GM21619 (cell line): Measurements from ENCODE around the gene NPB.

Source experiments
- ATAC-seq: cut with Tn5 transposase; IDR thresholded peaks from one replicate; pipeline ENCODE4 v1.9.1; 2021; ENCODE audit not compliant: unreplicated experiment

Gene NPB

DNA sequence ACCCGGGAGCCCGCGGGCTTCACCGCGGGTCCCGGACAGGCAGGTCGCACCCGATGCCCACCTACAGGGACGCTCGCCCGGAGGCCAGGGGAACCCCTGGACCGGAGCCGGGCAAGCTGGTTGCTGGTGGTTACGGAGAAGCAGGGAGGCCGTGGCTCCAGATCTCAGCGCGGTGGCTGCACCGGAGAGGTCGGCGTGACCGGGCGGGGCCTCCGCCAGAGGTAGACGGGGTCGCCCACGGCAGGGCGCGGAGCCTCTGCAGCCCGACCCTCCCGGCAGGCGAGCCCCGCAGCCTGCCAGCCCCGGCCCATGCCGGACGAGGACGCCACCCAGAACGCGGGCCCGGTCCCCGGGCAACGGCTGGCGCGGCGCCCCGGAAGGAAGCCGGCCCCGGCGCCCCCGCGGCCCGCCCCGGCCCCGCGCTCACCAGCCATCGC is 8.8 kb downstream of the NPB start:
- peak; percentile 17 for ATAC-seq

DNA sequence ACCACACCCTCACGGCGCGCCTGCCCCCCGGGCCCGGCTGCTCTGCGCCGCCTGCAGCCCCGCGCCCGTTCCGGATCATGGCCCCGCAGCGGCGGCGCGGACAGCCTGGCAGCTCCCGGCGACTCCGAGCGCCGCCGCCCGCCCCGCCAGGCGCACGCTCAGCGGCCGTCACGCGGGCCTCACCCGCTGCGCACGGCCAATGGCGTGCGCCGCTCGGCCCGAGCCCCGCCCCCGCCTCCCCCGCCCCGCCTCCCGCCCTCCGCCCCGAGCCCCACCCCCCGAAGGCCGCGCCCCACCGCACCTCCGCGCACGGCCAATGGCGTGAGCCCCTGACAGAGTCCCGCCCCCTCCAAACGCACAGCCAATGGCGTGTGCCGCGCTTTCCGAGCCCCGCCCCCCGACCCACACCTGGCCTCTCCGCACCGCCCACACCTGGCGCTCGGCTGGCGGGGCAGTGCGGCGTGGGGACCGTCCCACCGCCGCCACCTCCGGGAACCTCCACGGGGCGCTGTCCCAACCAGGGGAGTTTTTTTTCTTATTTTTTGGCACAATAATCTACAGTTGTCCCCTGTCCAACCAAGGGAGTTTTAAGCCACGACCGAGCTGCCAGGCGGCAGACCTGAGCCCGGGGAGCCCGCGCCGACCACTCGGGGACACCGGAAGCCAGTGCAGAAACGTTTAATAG is 9.4 kb downstream of the NPB start, which contains the start of gene PCYT2:
TSS of gene PCYT2 (minus strand) at position 123 of the 685 bp plus-strand sequence. CDS start at position 79, 44 bp downstream.
- ATAC-seq, result peak; percentile 64

DNA sequence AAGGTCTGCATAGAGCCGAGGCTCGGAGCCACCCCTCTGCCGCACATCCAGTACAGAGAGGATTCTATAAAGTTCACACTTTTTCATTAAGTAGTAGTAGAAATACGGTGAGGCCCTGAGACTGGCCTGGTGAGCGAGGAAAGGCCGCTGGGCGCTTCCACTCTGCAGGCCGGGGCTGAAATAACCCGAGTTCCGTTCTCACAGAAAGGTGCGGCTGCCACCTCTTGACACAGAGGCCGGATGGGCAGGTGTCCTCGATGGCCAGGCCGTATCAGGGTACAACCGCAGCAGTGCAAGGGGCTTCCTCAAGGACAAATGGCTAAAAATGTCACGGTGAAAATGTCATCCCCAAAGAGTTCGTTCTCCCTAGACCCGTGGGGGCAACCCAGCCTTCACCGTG is 9.9 kb downstream of the NPB start:
- ATAC-seq, result no peak

DNA sequence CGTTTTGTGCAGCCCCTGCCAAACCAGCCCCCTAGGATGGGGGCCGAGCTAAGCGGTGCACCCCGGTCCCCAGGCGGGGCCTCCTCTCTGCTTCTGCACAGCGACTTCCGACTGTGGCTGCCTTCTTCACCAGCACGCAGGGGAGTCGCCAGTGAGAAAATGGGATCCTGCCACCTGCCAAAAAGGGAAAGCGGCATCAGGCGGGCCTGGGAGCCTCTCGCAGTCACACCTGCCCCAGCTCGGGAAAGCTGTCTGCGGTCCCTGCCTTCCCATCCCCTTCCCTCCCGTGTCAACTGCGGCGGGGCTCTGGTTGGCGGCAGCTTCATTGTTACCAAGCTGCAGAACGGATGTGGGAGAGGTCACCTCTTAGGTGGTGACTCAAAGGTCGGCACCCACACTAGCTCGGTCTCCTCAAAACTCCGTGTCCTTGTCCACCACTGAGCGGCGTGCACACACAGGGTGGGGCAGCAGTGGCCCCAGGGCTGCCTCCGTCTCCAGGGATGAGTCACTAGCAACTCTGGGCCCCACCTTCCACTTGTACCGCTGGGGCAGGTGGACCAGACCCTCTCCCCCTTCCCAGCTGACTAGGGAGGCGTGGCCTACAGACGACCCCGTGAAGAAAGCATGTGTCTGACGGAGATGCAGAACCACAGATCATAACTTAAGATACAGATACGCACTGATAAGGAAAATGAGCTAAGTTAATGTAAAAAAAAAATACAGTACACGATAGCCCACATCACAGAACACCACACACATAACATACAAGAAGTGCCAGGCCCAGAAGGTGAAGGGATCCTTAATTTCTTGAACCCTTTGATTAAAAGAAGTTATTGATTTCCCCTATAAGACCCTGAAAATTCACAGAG is 10.6 kb downstream of the NPB start:
- ATAC-seq, result no peak

DNA sequence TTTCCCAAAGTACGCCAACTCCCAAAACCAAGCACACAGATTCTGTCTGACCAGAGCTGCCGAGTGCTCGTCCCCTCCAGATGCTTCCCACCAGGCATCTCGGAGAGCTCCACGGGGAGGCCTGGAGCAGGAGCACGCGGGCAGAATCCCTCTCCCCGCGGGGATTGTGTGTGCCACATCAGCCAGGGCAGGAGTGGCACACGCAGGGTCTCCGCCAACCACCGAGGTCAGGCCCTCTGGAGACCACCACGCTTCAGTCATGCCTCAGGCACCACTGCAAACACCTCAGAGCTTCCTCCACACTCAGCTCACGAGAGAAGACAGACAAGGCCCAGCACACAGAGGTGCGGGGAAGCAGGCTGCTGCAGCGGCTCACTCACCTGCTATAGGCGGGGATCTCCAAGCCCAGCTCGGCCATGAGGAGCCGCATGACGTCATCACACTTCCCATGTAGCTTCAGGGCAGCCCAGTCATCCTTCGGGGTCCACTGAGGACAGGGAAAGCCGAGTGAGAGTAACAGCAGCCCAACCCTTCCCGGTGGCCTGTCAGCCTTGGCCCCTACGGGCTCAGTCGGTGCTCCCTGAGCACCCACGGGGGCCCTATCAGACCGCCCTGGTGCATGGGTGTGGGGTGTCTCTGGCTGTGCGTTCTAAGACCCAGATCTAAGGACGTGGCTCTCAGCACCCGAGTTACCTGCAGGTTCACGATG is 11.5 kb downstream of the NPB start:
- no peak for ATAC-seq

DNA sequence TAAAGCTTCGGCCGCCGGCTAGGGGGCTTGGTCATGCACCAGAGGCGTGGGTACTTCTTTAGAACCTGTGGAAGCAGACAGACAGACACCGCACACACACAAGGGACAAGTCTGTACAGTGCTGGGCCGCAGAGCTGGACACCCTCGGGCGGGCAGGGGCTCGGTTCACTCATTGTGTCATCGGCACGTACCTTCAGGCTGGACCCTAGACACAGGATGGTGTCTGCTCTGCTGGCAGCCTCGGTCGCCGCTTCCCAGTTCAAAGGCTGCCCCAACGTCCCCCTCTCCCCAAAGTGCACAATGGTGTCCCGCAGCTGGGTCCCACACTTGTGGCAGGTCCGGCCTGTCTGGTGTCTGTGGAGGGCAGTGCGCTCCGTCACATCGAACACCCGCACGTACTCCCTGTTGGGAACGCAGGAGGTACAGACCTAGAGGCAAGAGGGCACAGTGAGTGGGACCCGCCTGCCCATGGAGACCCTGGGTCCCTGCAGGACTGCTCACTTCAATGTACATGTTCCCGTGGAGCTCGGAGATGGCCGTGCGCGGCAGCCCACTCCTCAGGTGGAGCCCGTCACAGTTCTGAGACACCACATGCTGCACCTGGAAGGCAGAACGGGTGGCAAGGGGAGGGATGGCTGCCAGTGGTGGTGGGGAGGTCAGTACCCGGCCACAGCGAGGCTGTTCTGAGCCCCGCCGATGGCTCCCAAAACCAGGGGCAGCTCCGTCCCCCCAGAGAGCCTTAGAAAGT is 12.2 kb downstream of the NPB start:
- ATAC-seq, result no peak

DNA sequence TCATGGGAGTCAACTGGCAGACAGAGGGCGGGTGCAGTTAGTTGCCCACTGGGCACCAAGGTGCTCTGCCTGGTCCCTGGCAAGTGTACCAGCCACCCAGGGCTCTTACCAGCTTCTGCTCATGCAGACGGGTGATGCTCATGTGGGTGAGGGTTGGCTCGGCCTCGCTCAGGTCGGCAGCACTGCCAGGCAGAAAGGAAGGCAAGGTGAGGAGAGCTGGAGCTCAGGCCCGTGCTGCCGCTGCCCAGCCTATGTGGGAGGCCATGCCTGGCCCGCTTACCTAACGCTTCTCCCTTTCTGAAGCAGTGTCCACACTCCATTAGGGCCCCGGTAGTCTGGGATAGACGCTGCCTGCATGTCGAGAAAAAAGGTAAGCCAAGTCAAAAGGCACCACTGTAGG is 13.3 kb downstream of the NPB start:
- ATAC-seq, result no peak

DNA sequence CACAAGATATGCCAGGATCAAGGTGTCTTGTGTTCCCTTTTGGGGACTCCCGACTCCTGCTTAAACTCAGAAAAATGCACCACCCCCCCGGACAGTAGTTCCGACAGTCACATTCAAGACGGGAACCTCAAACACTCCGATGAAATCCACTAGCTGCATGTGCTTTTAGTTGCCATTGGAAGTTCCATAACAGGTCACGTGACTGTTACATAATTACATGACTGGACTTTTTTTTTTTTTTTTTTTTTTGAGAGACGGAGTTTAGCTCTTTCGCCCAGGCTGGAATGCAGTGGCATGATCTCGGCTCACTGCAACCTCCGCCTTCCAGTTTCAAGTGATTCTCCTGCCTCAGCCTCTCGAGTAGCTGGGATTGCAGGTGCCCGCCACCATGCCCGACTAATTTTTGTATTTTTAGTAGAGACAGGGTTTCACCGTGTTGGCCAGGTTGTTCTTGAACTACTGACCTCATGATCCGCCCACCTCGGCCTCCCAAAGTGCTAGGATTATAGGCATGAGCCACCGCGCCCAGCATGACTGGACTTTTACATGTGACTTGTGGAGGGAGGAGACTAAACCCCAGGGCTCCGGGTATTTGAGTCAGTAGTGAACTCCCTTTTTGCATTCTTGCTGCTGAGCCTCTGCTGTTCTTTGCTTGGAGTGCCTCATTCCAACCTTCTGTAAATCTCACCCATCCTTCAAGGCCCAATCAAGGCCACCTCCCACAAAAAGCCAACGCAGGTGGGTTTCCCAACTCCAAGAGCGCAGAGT is 14.4 kb downstream of the NPB start:
- no peak for ATAC-seq

DNA sequence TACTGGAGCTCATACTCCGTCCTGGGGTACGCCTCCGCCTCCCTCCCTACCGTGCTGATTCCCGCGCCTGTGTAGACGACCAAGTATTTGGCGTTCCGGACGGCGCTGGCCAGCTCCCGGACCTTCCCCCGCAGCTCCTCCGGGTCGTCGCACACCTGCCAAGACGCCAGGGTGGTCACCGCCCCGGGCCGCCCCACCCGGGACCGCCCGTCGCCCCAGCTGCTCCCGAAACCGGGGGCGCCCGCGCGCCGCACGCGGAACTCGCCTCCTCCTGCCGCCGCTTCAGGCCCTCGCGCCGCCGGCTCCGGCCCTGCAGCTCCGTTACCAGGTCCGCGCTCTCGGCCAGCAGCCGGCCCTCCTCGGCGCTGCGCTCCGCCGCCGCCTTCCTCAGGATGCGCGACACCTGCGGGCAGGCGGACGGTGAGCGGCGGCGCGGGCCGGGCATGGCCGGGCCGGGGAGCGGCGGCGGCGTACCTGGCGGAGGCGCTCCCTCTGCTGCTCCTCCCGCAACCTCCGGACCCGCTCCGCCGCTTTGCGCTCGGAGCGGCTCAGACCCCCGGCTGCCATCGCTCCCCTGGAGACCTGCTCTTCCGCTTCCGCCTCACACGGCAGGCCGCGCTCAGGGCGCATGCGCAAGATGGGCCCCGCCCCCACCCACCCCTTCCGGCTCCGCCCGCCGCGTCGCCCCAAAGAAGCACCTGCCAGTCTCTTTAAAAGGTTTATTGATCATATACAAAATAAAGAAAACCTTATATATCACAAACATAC is 15.7 kb downstream of the NPB start, which contains the start of gene SIRT7:
TSS of gene SIRT7 (minus strand) at position 612 of the 768 bp plus-strand sequence. CDS start at position 567, 45 bp downstream.
- peak; percentile 60 for ATAC-seq

DNA sequence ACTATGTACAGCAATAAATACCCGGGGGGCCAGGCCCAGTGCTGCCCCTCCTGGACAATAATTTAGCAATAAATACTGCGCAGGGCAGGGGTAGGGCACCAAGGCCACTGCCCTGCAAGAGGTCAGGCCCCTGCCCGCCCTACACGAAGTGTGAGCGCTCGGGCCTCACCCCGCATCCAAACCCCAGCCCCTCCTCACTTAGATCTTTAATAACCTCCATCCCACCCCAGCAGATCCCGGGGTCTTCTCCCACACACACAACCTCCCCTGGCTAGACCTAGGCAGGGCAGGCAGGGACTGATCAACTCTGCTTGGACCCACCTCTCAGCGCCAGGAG is 16.3 kb downstream of the NPB start:
- peak; percentile 15 for ATAC-seq

DNA sequence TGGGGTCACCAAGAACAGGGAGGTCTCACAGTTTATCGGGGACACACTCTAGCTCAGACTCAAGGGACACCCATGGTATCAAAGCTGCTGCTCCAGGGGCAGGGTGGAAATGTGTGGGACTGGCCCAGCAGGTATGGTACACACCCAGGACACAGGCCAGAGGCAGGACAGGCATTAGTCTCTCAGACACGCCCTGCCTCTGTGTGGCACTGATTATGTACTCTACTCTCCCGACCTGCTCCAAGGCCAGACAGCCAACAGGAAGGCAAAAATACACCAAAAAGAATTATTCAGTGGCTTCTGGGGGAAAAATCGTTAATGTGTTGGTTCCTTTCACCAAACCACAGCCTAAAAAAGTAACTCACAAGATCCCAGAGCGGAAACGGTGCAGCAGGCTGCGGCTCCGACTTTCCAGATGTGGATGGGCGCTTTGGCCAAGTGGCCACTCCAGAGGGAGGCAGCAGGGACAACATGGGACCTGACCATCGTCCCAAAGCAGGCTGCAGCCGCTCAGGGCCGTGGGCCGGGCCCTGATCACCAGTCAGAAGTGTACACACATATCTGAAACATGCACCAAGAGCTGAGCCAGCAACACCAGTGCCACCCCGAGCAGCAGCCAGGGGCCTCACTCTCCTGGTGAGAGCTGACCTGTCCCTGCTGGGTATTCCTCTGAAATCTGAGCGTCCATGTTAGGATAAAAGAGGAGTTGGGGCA is 17.0 kb downstream of the NPB start:
- no peak for ATAC-seq

DNA sequence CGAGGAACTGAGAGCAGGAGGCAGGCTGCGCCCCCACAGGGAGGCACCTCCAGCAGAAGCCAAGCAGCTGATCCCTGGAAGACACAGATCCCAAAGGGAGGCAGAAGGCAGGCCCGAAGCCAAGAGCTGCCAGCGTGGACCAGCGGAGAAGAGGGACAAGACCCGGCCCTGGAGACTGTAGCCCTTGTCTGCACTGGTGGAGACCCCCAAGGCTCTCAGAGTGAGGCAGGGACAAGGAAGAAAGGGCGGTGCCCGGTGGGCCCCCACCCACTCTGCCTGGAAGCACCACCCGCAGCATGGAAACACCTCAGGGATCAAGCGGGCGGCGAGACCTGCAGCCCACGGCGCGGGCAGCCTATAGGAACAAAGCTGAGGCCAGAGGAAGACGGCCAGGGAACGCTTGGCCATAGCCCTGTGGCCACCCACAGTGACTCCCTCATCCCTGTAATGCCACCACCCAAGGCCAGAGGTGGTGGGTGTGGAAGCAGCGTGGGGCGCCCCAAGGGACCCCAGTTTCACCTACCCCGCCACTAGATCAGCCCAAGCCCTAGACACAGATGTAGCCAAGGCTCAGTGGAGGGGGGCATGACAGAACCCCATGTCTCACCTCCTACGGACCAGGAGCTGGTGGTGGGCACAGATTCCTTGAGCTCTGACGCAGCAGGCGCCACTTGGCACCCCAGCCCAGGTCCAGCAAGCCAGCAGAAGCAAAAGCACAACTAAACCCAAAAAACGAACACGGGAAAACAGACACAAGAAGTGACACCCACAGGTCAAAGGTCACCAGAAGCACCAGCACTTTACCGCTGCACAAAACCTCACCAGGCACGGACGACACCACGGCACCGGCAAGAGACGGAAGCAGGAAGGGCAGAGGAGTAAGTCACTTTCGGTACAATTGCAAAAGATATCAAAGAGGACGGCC is 18.8 kb downstream of the NPB start:
- ATAC-seq, result no peak

DNA sequence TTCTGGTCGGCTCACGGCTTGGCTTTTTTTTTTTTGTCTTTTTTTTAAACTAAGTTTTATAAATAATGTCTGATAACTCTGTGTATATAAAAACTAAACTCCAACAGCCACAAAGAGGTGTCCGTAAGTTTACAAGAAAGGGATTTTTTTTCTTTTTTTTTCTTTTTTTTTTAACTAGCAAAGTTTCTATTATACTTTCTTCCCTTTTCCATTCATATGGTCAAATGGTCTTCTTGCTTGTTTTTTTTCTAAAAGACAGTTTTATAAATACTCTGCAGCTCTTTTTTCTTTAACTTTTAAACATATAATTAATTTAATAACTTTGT is 19.5 kb downstream of the NPB start:
- ATAC-seq, result no peak

DNA sequence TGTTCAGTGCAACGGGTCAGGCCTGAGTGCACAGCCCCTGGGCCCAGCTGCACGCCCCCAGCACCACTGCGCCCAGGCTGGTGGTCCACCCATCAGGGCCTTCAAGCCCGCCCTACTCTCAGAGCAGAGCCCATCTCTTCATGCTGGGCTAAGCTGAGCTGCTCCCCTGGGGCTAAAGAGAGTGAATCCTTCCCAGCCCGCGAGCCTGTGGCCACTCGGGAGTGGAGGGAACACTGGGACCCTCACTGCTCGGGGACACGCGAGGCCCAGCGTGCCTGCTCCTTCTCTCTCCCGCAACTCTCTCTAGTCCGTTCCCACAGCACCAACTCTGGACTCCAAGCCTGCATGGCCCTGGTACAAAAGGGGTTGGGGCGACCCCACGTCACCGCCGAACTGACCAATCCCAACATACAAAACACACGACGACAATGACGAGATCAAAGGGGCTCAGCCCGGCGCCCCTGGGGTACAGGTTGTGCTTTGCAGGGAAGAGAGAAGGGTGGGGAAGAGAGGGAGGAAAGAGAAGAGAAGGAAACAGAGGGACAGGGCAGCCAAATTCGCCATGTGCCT is 20.0 kb downstream of the NPB start:
- no peak for ATAC-seq

DNA sequence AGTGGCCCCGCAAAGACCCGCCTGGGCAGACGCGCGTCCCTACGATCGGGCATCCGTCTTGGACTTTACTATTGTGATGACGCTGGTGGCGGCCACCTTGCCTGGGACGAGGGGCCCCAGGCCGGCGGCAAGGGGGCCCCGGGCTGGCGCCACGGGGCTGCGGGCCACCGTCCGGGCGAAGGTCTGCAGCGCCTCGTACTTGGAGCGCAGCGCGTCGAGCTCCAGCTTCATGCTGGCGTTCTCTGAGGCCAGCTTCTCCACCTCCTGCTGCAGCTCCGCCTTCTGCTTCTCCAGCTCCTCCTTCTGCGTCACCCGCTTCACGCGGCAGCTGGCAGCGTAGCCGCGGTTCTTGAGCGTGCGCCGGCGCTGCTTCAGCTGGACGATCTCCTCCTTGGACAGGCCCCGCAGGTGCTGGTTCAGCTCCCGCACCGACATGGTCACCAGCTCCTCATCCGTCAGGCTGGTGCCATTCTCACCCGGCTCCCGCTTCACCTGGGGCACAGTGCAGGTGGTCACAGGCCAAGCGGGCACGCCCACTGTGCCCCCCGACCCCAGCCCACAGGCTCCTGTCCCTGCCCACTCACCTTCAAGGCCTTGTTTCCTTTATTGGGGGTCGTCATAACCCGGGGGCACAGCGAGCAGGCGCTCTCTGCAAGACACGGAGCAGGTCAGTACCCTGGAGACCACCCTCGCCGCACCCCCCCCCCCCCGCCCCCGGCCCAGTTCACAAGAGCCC is 20.7 kb downstream of the NPB start:
- ATAC-seq, result no peak

DNA sequence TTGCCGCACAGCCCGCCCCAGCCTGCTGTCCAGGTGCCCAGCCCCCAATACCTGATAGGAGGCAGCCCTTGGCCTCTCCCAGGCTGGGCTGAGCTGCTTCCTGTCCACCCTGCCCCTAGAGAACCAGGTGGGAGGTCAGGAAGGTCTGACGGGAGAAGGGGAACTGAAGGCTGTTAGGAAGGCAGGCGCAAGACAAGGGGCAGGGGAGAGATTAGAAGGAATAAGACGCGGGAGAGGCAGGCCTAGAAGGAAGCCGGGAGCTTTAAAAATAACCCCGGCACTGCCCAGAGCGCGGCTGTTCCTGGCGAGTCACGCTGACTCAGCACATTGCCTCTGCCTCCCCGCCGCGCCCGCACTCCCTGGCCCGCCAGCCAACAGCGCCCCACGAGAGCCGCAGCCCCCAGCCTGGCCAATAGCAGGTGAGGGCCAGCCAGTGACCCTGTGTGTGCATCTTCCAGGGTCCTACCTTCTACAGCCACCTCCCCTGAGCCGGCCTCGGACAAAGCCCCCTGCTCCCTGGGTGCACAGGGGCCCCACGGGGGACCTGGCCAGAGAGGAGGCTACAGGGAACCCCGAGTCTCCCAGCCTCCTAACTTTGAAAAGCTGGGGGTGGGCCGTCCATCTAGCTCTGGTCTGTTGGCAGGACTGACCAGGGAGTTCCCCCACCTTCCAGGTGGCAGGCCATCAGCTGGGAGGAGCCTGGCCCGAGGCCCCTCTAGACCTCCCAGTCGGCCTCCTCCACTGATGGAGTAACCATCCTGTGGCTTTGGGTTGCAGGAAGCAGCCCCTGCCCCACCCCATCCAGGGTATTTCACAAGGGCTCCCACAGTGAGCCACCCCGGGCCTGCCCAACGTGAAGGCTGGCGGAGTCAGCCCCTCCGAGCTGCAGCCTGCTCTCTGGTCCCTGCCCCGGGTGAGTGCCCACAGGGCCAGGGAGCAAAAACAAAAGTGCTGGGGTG is 21.5 kb downstream of the NPB start:
- no peak for ATAC-seq
